WTC11 (cell line): ENCODE measurements around the gene SLX1B.
"Not testable (repeated sequence)": the region's sequence is repeated elsewhere in the genome, so short reads cannot be mapped to it uniquely, and the experiment has no call there.

Experiments used
- CREB1 ChIP-seq: sonication (generic); formaldehyde crosslinking; IDR thresholded peaks from 2 replicates; pipeline ENCODE4 v1.8.0; 2023; ENCODE audit warnings: mild to moderate bottlenecking, missing genetic modification reagents
- ELF4 ChIP-seq: sonication (generic); formaldehyde crosslinking; IDR thresholded peaks from 2 replicates; pipeline ENCODE4 v1.8.1; 2022; ENCODE audit warnings: low read depth, mild to moderate bottlenecking, moderate library complexity, missing genetic modification reagents
- MXD4 ChIP-seq: fragments of 250-450 bp; sonication (Bioruptor Pico); IDR thresholded peaks from 2 replicates; pipeline ENCODE4 v1.8.0; 2021; ENCODE audit warnings: mild to moderate bottlenecking, moderate library complexity, borderline replicate concordance
- MYBL2 ChIP-seq: sonication (generic); formaldehyde crosslinking; IDR thresholded peaks from 2 replicates; pipeline ENCODE4 v1.8.1; 2023; ENCODE audit warnings: mild to moderate bottlenecking, moderate library complexity, missing genetic modification reagents
- RELA ChIP-seq: sonication (generic); formaldehyde crosslinking; IDR thresholded peaks from 2 replicates; pipeline ENCODE4 v1.8.1; 2022; ENCODE audit warnings: missing genetic modification reagents, mild to moderate bottlenecking, borderline replicate concordance
- TF ChIP-seq, protein P1 (sequence below): fragments of 200-600 bp; IDR thresholded peaks from 2 replicates; pipeline ENCODE4 v1.8.0; 2022; ENCODE audit warnings: antibody characterized with exemption

DNA sequence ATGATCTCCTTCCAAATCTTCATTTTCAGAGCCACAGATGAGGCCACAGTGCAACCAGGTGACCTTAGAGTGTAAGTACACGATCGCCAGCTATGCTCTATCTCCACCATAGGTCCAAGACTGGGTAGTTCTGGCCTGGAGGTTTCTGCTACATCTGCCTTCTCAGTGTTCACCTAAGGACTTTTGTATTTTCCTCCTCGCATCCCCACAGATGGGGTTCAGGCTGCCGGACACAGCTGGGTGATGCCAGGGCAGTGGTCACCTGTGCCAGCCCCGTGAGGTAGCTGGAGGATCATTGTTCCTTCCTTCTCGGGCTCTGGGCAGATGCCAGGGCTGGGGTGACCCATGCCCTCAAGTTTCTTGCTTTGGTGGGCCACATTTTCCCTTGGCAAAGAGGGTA is 52.0 kb downstream of the SLX1B start, which contains the start of gene NPIPB12:
- not testable (repeated sequence) for TF ChIP-seq RELA, ELF4, CREB1, MYBL2, MXD4 (CRISPR knock-in tag)
- TF ChIP-seq, protein P1, sequence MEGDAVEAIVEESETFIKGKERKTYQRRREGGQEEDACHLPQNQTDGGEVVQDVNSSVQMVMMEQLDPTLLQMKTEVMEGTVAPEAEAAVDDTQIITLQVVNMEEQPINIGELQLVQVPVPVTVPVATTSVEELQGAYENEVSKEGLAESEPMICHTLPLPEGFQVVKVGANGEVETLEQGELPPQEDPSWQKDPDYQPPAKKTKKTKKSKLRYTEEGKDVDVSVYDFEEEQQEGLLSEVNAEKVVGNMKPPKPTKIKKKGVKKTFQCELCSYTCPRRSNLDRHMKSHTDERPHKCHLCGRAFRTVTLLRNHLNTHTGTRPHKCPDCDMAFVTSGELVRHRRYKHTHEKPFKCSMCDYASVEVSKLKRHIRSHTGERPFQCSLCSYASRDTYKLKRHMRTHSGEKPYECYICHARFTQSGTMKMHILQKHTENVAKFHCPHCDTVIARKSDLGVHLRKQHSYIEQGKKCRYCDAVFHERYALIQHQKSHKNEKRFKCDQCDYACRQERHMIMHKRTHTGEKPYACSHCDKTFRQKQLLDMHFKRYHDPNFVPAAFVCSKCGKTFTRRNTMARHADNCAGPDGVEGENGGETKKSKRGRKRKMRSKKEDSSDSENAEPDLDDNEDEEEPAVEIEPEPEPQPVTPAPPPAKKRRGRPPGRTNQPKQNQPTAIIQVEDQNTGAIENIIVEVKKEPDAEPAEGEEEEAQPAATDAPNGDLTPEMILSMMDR, result not testable (repeated sequence)
